ENCODE results near the gene PCDHA6. TPM values are rescaled to one million over a fixed set of nuclear protein-coding genes. Genes with fewer than 3 reads are reported as not detected.
"Not testable (repeated sequence)": the region's sequence is repeated elsewhere in the genome, so short reads cannot be mapped to it uniquely, and the experiment has no call there.

PCDHA6 gene, protein sequence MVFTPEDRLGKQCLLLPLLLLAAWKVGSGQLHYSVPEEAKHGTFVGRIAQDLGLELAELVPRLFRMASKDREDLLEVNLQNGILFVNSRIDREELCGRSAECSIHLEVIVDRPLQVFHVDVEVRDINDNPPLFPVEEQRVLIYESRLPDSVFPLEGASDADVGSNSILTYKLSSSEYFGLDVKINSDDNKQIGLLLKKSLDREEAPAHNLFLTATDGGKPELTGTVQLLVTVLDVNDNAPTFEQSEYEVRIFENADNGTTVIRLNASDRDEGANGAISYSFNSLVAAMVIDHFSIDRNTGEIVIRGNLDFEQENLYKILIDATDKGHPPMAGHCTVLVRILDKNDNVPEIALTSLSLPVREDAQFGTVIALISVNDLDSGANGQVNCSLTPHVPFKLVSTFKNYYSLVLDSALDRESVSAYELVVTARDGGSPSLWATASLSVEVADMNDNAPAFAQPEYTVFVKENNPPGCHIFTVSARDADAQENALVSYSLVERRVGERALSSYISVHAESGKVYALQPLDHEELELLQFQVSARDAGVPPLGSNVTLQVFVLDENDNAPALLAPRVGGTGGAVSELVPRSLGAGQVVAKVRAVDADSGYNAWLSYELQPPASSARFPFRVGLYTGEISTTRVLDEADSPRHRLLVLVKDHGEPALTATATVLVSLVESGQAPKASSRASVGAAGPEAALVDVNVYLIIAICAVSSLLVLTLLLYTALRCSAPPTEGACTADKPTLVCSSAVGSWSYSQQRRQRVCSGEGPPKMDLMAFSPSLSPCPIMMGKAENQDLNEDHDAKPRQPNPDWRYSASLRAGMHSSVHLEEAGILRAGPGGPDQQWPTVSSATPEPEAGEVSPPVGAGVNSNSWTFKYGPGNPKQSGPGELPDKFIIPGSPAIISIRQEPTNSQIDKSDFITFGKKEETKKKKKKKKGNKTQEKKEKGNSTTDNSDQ
- not detected for polyA plus RNA-seq (2012; ENCODE audit: insufficient read depth, insufficient read length)

GRCh38 chr5:140827704-140828361, at the start of gene PCDHA6:
TSS of gene PCDHA6 (plus strand) at chr5:140827960. CDS start at chr5:140828092, 132 bp downstream.
- no peak for DNase-seq (ENCODE audit: low read depth, low spot score)
- no peak within 1 kb of the TSS for H3K4me3 ChIP-seq (ENCODE audit: low read length)

- DNase-seq (ENCODE audit: low read depth, low spot score), result no peak
- no peak overlapping the region for H3K4me3 ChIP-seq (ENCODE audit: low read length)
These were observed 47.2 kb upstream of the PCDHA6 start for GRCh38 chr5:140780512-140780911.

DNA sequence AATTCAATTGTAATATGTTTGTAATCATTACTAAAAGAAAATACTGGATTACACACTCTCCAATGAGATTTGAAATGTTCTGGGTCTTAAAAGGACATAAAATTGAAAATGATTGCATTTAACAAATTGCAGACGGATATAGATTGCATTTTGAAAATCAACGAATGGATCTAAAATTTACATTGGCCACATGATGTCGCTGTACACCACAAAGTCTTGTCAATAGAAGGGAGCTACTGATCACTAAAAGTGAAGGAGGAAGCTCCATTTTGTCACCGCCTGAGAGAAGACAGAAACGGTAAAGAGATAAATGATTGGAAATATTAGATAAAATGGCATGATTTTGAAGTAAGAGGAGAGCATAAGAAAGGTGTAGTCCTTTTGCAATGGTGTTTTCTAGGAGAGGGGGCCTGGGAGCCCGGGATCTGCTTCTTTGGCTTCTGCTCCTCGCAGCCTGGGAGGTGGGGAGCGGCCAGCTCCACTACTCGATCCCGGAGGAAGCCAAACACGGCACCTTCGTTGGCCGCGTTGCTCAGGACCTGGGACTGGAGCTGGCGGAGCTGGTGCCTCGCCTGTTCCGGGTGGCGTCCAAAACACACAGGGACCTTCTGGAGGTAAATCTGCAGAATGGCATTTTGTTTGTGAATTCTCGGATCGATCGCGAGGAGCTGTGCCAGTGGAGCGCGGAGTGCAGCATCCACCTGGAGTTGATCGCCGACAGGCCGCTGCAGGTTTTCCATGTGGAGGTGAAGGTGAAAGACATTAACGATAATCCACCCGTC, 41.7 kb upstream of the PCDHA6 start, which contains the start of gene PCDHA1:
PCDHA1 (plus strand) TSS at position 236 of the 782 bp plus-strand sequence.
- no peak for DNase-seq (ENCODE audit: low read depth, low spot score)
- H3K4me3 ChIP-seq (ENCODE audit: low read length), result no peak within 1 kb of the TSS

GRCh38 chr5:140787422-140787821, 40.3 kb upstream of the PCDHA6 start:
- DNase-seq (ENCODE audit: low read depth, low spot score); H3K4me3 ChIP-seq (ENCODE audit: low read length): not testable (repeated sequence)

DNA sequence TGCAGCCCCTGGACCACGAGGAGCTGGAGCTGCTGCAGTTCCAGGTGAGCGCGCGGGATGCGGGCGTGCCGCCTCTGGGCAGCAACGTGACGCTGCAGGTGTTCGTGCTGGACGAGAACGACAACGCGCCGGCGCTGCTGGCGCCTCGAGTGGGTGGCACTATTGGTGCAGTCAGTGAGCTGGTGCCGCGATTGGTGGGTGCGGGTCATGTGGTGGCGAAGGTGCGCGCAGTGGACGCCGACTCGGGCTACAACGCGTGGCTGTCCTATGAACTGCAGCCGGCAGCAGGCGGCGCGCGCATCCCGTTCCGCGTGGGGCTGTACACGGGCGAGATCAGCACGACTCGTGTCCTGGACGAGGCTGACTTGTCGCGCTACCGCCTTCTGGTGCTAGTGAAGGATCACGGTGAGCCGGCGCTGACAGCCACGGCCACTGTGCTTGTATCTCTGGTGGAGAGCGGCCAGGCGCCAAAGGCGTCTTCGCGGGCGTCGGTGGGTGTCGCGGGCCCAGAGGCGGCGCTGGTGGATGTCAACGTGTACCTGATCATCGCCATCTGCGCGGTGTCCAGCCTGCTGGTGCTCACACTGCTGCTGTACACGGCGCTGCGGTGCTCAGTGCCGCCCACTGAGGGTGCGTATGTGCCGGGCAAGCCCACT, 39.8 kb upstream of the PCDHA6 start:
- not testable (repeated sequence) for DNase-seq (ENCODE audit: low read depth, low spot score); H3K4me3 ChIP-seq (ENCODE audit: low read length)

- no peak overlapping the region for H3K4me3 ChIP-seq (ENCODE audit: low read length)
- no peak for DNase-seq (ENCODE audit: low read depth, low spot score)
These were observed 36.7 kb upstream of the PCDHA6 start for GRCh38 chr5:140791089-140791488.

- no peak within 1 kb of the TSS for H3K4me3 ChIP-seq (ENCODE audit: low read length)
- no peak for DNase-seq (ENCODE audit: low read depth, low spot score)
These were observed 33.0 kb upstream of the PCDHA6 start, which contains the start of gene PCDHA2 for GRCh38 chr5:140794595-140795258. TSS of gene PCDHA2 (plus strand) at chr5:140794852.

- no peak for DNase-seq (ENCODE audit: low read depth, low spot score)
- H3K4me3 ChIP-seq (ENCODE audit: low read length), result no peak overlapping the region
These were observed 32.5 kb upstream of the PCDHA6 start for GRCh38 chr5:140795259-140795641.

DNA sequence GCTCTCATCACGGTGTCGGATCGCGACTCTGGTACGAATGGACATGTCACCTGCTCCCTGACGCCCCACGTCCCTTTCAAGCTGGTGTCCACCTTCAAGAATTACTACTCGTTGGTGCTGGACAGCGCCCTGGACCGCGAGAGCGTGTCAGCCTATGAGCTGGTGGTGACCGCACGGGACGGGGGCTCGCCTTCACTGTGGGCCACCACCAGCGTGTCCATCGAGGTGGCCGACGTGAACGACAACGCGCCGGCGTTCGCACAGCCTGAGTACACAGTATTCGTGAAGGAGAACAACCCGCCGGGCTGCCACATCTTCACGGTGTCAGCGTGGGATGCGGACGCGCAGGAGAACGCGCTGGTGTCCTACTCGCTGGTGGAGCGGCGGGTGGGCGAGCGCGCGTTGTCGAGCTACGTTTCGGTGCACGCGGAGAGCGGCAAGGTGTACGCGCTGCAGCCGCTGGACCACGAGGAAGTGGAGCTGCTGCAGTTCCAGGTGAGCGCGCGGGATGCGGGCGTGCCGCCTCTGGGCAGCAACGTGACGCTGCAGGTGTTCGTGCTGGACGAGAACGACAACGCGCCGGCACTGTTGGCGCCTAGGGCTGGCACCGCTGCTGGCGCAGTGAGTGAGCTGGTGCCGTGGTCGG, 31.6 kb upstream of the PCDHA6 start:
- H3K4me3 ChIP-seq (ENCODE audit: low read length); DNase-seq (ENCODE audit: low read depth, low spot score): not testable (repeated sequence)

GRCh38 chr5:140796718-140797095, 31.1 kb upstream of the PCDHA6 start:
- no peak overlapping the region for H3K4me3 ChIP-seq (ENCODE audit: low read length)
- DNase-seq (ENCODE audit: low read depth, low spot score), result no peak

DNA sequence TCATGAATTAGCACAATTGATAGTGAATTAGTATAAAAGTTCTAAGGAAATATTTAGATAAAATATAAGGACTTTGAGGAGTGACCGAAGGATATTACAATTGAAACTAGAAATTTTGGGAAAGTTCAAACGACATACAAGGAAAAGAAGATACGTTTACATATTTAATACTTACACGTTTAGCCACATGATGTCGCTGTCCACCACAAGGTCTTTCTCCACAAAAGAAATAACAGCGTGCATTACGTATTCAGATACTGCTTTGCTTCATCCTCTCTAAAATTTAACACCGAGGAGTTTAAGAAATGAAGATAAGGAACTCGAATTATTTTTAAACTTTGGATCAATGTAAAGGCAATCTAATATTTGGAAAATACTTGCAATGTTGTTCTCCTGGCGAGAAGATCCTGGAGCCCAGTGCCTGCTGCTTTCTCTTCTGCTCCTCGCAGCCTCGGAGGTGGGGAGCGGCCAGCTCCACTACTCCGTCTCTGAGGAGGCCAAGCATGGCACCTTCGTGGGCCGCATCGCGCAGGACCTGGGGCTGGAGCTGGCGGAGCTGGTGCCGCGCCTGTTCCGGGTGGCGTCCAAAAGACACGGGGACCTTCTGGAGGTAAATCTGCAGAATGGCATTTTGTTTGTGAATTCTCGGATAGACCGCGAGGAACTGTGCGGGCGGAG, 26.8 kb upstream of the PCDHA6 start, which contains the start of gene PCDHA3:
PCDHA3 (plus strand) TSS at position 242 of the 678 bp plus-strand sequence.
- no peak for DNase-seq (ENCODE audit: low read depth, low spot score)
- no peak within 1 kb of the TSS for H3K4me3 ChIP-seq (ENCODE audit: low read length)

GRCh38 chr5:140801494-140801841, 26.3 kb upstream of the PCDHA6 start:
- no peak overlapping the region for H3K4me3 ChIP-seq (ENCODE audit: low read length)
- DNase-seq (ENCODE audit: low read depth, low spot score), result no peak

GRCh38 chr5:140802381-140802780, 25.4 kb upstream of the PCDHA6 start:
- DNase-seq (ENCODE audit: low read depth, low spot score); H3K4me3 ChIP-seq (ENCODE audit: low read length): not testable (repeated sequence)

GRCh38 chr5:140802781-140803271, 24.9 kb upstream of the PCDHA6 start:
- no peak overlapping the region for H3K4me3 ChIP-seq (ENCODE audit: low read length)
- DNase-seq (ENCODE audit: low read depth, low spot score), result no peak

DNA sequence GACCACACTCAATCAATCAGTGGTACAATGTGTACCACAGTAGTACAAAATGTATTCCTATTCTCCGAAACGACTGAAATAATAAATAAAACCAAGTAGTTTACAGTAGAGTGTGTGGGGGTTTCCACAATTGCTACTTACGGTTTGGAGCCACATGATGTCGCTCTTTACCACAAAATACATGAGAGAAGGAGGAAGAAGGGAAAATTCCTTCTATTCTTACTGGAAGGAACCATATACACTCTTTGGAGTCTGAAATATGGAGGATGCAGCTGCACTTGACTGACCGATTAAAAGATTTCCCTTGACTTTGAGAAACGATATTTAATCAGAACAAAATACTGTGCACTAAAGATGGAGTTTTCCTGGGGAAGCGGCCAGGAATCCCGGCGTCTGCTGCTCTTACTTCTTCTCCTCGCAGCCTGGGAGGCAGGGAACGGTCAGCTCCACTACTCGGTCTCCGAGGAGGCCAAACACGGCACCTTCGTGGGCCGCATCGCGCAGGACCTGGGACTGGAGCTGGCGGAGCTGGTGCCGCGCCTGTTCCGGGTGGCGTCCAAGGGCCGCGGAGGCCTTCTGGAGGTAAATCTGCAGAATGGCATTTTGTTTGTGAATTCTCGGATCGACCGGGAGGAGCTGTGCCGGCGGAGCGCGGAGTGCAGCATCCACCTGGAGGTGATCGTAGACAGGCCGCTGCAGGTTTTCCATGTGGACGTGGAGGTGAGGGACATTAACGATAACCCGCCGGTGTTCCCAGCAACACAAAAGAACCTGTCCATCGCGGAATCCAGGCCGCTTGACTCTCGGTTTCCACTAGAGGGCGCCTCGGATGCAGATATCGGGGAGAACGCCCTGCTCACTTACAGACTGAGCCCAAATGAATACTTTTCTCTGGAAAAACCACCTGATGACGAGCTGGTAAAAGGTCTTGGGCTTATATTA, 20.7 kb upstream of the PCDHA6 start, which contains the start of gene PCDHA4:
PCDHA4 (plus strand) TSS at position 235 of the 942 bp plus-strand sequence.
- DNase-seq (ENCODE audit: low read depth, low spot score), result no peak
- no peak within 1 kb of the TSS for H3K4me3 ChIP-seq (ENCODE audit: low read length)

Measured in Jurkat, Clone E6-1 (cell line).